ENCODE measurements around the gene LTV1. TPM values are rescaled to one million over a fixed set of nuclear protein-coding genes. Genes with fewer than 3 reads are reported as not detected.
A peak's percentile ranks its signal among the peaks of the same experiment; 100 is the strongest.
"Not testable (repeated sequence)": the region's sequence is repeated elsewhere in the genome, so short reads cannot be mapped to it uniquely, and the experiment has no call there.

The LTV1 gene, protein sequence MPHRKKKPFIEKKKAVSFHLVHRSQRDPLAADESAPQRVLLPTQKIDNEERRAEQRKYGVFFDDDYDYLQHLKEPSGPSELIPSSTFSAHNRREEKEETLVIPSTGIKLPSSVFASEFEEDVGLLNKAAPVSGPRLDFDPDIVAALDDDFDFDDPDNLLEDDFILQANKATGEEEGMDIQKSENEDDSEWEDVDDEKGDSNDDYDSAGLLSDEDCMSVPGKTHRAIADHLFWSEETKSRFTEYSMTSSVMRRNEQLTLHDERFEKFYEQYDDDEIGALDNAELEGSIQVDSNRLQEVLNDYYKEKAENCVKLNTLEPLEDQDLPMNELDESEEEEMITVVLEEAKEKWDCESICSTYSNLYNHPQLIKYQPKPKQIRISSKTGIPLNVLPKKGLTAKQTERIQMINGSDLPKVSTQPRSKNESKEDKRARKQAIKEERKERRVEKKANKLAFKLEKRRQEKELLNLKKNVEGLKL
- 10 to 100 TPM in 2 of 3 donors, 1 to 10 TPM in 1; 8.1 to 23.0 (median 11.2) TPM for polyA plus RNA-seq

DNA sequence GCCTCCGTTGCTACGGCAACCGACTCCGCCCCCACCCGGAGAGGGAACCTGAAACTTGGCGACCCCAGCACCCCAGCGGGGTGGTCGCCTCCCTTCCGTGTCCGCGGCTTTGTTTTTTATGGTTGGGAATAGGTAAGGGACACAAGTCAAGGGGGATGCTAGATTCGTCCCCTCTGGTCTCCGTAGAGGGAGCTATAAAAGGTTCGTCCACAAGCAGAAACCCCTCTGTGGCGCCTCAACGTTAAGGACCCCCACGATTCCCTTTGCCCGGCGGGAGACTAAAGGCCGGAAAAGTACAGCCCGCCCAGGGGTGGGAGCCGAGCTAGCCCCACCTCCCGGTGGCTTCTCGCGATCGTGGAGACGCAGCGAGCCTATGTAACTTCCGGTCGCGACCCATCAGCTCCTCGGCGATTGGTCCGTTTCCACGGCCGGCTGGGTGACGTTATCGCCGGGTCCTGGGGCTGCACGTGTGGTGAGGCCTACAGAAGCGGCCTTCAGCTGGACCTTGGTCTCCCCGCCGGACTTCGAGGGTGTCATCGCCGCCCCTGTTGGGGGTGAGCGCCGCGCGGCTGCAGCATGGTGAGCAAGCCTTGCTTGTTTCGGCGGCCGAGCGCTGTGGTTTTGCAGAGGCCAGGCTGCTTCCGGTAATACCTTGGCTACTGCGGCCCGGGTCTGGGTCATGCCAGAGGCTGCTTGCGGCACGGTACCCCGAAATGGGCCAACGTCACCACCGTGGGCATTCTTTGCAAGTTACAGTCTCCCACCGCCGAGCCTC, at the start of gene LTV1:
TSS of gene LTV1 (plus strand) at position 437 of the 775 bp plus-strand sequence. CDS start at position 577, 140 bp downstream.
- no peaks in the 10 kb centered on the region for H3K9me3 Mint-ChIP-seq
- peak within 1 kb of the TSS; percentile 95 to 98 (median 96) for H3K27ac Mint-ChIP-seq
- peak within 1 kb of the TSS; percentile 91 to 96 (median 94) for H3K4me3 Mint-ChIP-seq
- peaks cover 0 to 16% (median 15%) of the 10 kb centered on the region in 3 donors for H3K27me3 Mint-ChIP-seq (ENCODE audit: low read depth in 3 of 3)
- peaks cover 9 to 20% (median 11%) of the 10 kb centered on the region in 3 donors for H3K36me3 Mint-ChIP-seq
- H3K4me1 Mint-ChIP-seq: peaks cover 20 to 38% of the 10 kb centered on the region in 2 donors
- peak; percentile 92 for DNase-seq

GRCh38 chr6:143796551-143796950, 46.6 kb upstream of the LTV1 start:
- DNase-seq; H3K4me1 Mint-ChIP-seq; H3K27ac Mint-ChIP-seq; H3K4me3 Mint-ChIP-seq; H3K27me3 Mint-ChIP-seq (ENCODE audit: low read depth in 3 of 3): not testable (repeated sequence)
- Mint-ChIP-seq H3K9me3 (peaks cover 0 to 17% (median 10%) of the 10 kb centered on the region in 6 donors), H3K36me3 (peaks cover 33 to 59% (median 58%) of the 10 kb centered on the region in 3 donors)

DNA sequence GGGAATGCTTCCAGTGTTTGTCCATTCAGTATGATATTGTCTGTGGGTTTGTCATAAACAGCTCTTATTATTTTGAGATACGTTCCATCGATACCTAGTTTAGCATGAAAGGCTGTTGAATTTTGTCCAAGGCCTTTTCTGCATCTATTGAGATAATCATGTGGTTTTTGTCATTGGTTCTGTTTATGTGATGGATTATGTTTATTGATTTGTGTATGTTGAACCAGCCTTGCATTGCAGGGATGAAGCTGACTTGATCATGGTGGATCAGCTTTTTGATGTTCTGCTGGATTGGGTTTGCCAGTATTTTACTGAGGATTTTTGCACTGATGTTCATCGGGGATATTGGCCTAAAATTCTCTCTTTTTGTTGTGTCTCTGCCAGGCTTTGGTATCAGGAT, 44.7 kb upstream of the LTV1 start:
- H3K4me1 Mint-ChIP-seq; DNase-seq; H3K4me3 Mint-ChIP-seq; H3K27me3 Mint-ChIP-seq (ENCODE audit: low read depth in 3 of 3); H3K27ac Mint-ChIP-seq: not testable (repeated sequence)
- peaks cover 25 to 53% (median 53%) of the 10 kb centered on the region in 3 donors for H3K36me3 Mint-ChIP-seq
- H3K9me3 Mint-ChIP-seq: peaks cover 0 to 17% (median 10%) of the 10 kb centered on the region in 6 donors

GRCh38 chr6:143802833-143803565, 40.1 kb upstream of the LTV1 start:
- Mint-ChIP-seq H3K27me3 (ENCODE audit: low read depth in 3 of 3) (no peaks in the 10 kb centered on the region), H3K9me3 (peaks cover 0 to 17% (median 10%) of the 10 kb centered on the region in 6 donors), H3K36me3 (peaks cover 28 to 41% (median 41%) of the 10 kb centered on the region in 3 donors), H3K27ac (no peak overlapping the region), H3K4me1 (peaks cover 6 to 7% of the 10 kb centered on the region in 2 donors), H3K4me3 (no peak overlapping the region)
- no peak for DNase-seq

- Mint-ChIP-seq H3K4me1 (peaks cover 6 to 7% of the 10 kb centered on the region in 2 donors), H3K36me3 (peaks cover 25 to 38% (median 31%) of the 10 kb centered on the region in 3 donors)
These were observed 39.2 kb upstream of the LTV1 start for GRCh38 chr6:143803769-143804568.

DNA sequence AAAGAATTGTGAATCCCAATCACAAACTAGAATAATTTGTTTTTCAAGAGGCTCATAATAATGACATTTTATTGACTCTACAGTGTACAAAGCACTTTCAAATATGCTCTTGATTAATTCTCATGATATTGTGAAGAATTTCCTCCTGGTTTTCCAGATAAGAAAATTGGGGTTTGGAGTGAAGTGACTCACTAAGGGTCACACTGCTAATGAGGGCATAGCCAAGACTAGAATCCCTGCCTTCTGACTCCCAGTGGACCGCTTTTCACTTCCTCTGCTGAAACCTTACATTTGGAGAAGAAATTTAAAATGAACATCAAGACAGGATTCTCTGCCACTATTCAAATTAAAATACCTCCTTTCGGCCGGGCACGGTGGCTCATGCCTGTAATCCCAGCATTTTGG, 38.3 kb upstream of the LTV1 start:
- H3K27ac Mint-ChIP-seq: no peak overlapping the region
- peaks cover 0 to 7% (median under 1%) of the 10 kb centered on the region in 6 donors for H3K9me3 Mint-ChIP-seq
- H3K4me1 Mint-ChIP-seq: peaks cover 6 to 7% of the 10 kb centered on the region in 2 donors
- H3K4me3 Mint-ChIP-seq: no peak overlapping the region
- DNase-seq: no peak
- H3K36me3 Mint-ChIP-seq: peaks cover 17 to 30% (median 23%) of the 10 kb centered on the region in 3 donors
- H3K27me3 Mint-ChIP-seq (ENCODE audit: low read depth in 3 of 3): no peaks in the 10 kb centered on the region

More at GRCh38 chr6:143803769-143804568, 39.2 kb upstream of the LTV1 start:
- Mint-ChIP-seq H3K9me3 (peaks cover 0 to 16% (median 8%) of the 10 kb centered on the region in 6 donors), H3K27ac (no peak overlapping the region), H3K27me3 (ENCODE audit: low read depth in 3 of 3) (no peaks in the 10 kb centered on the region), H3K4me3 (no peak overlapping the region)
- no peak for DNase-seq

GRCh38 chr6:143806282-143807102, 36.6 kb upstream of the LTV1 start:
- no peak for DNase-seq
- Mint-ChIP-seq H3K27ac (no peak overlapping the region), H3K4me3 (no peak overlapping the region), H3K4me1 (peaks cover 2 to 7% of the 10 kb centered on the region in 2 donors), H3K9me3 (no peaks in the 10 kb centered on the region), H3K27me3 (ENCODE audit: low read depth in 3 of 3) (no peaks in the 10 kb centered on the region), H3K36me3 (peaks cover 10 to 18% (median 12%) of the 10 kb centered on the region in 3 donors)

DNA sequence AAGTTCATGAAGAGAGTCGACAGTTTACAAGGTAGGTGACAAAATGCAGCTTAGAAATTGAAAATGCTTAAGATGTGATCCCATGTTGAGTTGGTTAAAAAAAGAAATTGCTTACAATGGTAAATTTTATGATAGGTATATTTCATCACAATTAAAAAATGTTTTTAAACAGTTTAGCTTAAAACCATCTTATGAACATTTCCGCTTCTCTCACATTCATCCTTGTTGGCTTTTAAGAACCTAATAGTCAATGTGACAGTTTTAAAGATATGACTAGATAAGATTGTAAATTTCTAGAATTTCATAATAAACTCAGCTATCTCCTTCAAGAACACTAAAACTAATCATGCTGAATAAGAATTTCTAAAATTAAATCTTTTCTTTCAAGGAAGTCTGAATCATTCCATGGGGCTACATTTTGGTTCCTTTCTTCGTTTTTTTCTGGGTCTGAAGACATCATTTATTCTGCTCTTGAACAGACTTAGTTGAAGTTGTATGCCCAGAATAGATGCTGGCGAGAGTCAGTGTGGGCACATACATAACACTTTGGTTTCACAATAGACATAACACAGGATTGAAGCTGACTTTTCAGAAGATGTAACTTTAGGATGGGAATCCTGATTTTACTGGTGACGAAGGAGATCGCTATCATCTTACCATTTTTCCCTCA, 35.9 kb upstream of the LTV1 start:
- Mint-ChIP-seq H3K4me1 (peaks cover 2 to 7% of the 10 kb centered on the region in 2 donors), H3K4me3 (no peak overlapping the region), H3K36me3 (peaks cover 6 to 17% (median 12%) of the 10 kb centered on the region in 3 donors), H3K27ac (no peak overlapping the region), H3K9me3 (no peaks in the 10 kb centered on the region), H3K27me3 (ENCODE audit: low read depth in 3 of 3) (no peaks in the 10 kb centered on the region)
- DNase-seq: no peak

DNA sequence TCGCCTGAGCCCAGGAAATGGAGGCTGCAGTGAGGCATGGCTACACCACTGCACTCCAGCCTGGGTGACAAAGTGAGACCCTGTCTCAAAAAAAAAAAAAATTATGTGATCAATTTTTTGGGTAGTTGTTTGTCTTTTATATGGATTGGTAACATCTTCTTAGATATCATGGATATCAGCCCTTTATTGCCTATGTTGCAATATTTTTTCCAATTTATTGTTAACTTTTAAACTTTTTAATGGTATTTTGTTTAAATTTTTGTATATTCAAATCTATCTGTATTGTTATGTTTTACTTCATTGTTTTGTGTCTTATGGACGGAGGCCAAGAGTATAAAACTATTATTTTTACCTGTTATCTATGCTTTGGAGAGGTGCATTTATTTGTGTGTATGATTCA, 32.4 kb upstream of the LTV1 start:
- Mint-ChIP-seq H3K27me3 (ENCODE audit: low read depth in 3 of 3) (no peaks in the 10 kb centered on the region), H3K36me3 (peaks cover 8 to 13% (median 10%) of the 10 kb centered on the region in 3 donors), H3K9me3 (no peaks in the 10 kb centered on the region), H3K4me3 (no peak overlapping the region), H3K27ac (no peak overlapping the region), H3K4me1 (peaks cover 0 to 3% of the 10 kb centered on the region in 2 donors)
- DNase-seq: no peak

DNA sequence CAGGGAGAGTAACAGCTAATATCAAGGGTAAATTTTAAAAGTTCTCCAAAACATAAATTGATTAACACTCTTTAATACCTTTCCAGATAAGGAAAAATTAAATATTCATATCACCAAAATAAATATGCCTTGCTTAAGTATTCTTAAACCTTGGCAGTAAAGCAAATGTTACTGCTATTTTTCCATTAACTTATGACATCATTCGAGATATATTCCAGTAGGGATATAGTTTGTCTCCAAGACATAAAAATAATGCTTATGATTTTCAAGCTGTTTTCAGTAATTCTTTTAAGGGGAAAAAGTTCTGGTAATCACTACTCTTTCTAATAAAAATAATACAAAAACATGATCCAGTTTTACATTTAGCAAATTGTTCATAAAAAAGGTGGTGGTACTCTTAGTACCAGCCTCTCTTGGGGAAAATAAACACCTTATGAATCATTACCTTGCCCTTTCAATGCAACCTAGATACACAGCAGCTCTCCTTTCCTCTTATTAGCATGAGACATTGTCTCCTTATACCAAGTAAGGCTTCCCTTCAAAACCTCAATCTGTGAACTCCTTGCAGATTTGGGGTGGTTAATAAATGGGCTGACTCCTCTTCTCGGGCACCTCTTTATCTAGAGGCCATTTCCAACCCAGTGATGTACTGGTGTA, 31.5 kb upstream of the LTV1 start:
- Mint-ChIP-seq H3K4me1 (no peaks in the 10 kb centered on the region), H3K36me3 (peaks cover 8 to 13% (median 10%) of the 10 kb centered on the region in 3 donors), H3K9me3 (no peaks in the 10 kb centered on the region), H3K4me3 (no peak overlapping the region), H3K27me3 (ENCODE audit: low read depth in 3 of 3) (no peaks in the 10 kb centered on the region), H3K27ac (no peak overlapping the region)
- DNase-seq: no peak

- Mint-ChIP-seq H3K9me3 (no peaks in the 10 kb centered on the region), H3K27me3 (ENCODE audit: low read depth in 3 of 3) (no peaks in the 10 kb centered on the region), H3K27ac (peak overlapping the region in 1 of 6 donors; percentile 13), H3K4me3 (no peak overlapping the region), H3K36me3 (peaks cover 0 to 4% (median 4%) of the 10 kb centered on the region in 3 donors), H3K4me1 (no peaks in the 10 kb centered on the region)
- DNase-seq: no peak
These were observed 25.5 kb upstream of the LTV1 start for GRCh38 chr6:143817621-143818020.

All from immature natural killer cell (primary cell).